ENCODE measurements around the gene OR11A1. TPM values are rescaled to one million over a fixed set of nuclear protein-coding genes. Genes with fewer than 3 reads are reported as not detected.

Gene OR11A1
- polyA plus RNA-seq, 4 donors, result not detected

GRCh38 chr6:29499704-29500103, 42.8 kb upstream of the OR11A1 start:
- Histone ChIP-seq H3K27me3 (ENCODE audit: control insufficient read depth in 3 of 3, insufficient read depth in 3 of 3, low read length in 3 of 3) (peaks cover 0 to 6% (median 0%) of the 10 kb centered on the region in 3 donors), H3K4me3 (ENCODE audit: low read depth in 1 of 3, low read length in 3 of 3) (no peak overlapping the region), H3K4me1 (ENCODE audit: control insufficient read depth in 3 of 3, insufficient read depth in 2 of 3, low read depth in 1 of 3, low read length in 2 of 3) (no peaks in the 10 kb centered on the region), H3K9me3 (ENCODE audit: control insufficient read depth in 2 of 2, insufficient read depth in 1 of 2, low read depth in 1 of 2, low read length in 1 of 2) (no peaks in the 10 kb centered on the region), H3K36me3 (ENCODE audit: control insufficient read depth in 3 of 3, insufficient read depth in 2 of 3, low read depth in 1 of 3, low read length in 3 of 3) (no peaks in the 10 kb centered on the region), H3K27ac (ENCODE audit: low read depth in 1 of 3, low read length in 2 of 3) (no peak overlapping the region)
- 79 to 85% (median 81%) methylated on average over 5 of the region's 5 CpGs for WGBS, 3 donors
- no peak for DNase-seq
- no peak for FAIRE-seq

DNA sequence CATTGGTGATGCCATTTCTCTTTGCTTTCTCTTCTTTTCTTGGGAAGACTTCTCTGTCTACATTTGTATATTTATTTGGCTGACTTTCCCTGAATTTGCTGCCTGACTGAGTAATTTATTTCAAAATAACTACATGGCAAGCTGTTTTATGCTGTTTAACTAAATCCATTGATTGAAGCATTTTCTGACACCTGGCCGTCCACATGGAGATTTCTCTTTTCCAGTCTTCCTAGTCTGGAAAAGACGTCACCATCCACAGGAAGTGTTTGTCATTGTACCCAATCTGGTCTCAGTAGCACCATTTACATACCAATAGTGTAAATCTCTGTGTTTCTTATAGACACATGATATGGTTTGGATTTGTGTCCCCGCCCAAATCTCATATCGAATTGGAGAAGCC, 40.1 kb upstream of the OR11A1 start:
- Histone ChIP-seq H3K27me3 (ENCODE audit: control insufficient read depth in 3 of 3, insufficient read depth in 3 of 3, low read length in 3 of 3) (peaks cover 0 to 6% (median 0%) of the 10 kb centered on the region in 3 donors), H3K27ac (ENCODE audit: low read depth in 1 of 3, low read length in 2 of 3) (no peak overlapping the region), H3K4me3 (ENCODE audit: low read depth in 1 of 3, low read length in 3 of 3) (no peak overlapping the region), H3K4me1 (ENCODE audit: control insufficient read depth in 3 of 3, insufficient read depth in 2 of 3, low read depth in 1 of 3, low read length in 2 of 3) (no peaks in the 10 kb centered on the region), H3K9me3 (ENCODE audit: control insufficient read depth in 2 of 2, insufficient read depth in 1 of 2, low read depth in 1 of 2, low read length in 1 of 2) (no peaks in the 10 kb centered on the region), H3K36me3 (ENCODE audit: control insufficient read depth in 3 of 3, insufficient read depth in 2 of 3, low read depth in 1 of 3, low read length in 3 of 3) (no peaks in the 10 kb centered on the region)
- DNase-seq, result no peak
- FAIRE-seq, result no peak
- WGBS, 3 donors, result 71 to 81% (median 80%) methylated on average over 4 of the region's 4 CpGs

DNA sequence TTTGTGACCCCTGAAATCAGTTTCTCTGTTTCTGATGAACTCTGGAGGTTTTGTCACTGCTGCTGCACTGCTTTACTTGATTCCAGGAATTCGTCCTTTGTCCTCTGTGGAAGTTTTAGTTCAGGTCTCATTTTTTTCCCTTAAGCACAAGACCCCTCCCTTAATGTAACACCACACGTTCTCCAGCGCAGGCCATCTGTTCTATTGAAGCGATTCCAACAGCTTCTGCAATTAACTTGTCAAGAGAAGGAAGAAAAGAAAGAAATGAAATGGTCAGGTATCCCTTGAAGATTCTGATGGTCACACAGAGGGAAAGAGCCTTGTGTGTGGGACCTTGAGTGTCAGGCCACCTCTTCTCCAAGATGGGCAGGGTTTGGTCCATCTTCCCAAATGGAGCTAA, 38.7 kb upstream of the OR11A1 start:
- no peaks in the 10 kb centered on the region for H3K36me3 ChIP-seq (ENCODE audit: control insufficient read depth in 3 of 3, insufficient read depth in 2 of 3, low read depth in 1 of 3, low read length in 3 of 3)
- no peak overlapping the region for H3K4me3 ChIP-seq (ENCODE audit: low read depth in 1 of 3, low read length in 3 of 3)
- H3K27ac ChIP-seq (ENCODE audit: low read depth in 1 of 3, low read length in 2 of 3), result no peak overlapping the region
- DNase-seq (no peak), FAIRE-seq (no peak)
- H3K9me3 ChIP-seq (ENCODE audit: control insufficient read depth in 2 of 2, insufficient read depth in 1 of 2, low read depth in 1 of 2, low read length in 1 of 2), result no peaks in the 10 kb centered on the region
- peaks cover 0 to 6% (median 0%) of the 10 kb centered on the region in 3 donors for H3K27me3 ChIP-seq (ENCODE audit: control insufficient read depth in 3 of 3, insufficient read depth in 3 of 3, low read length in 3 of 3)
- H3K4me1 ChIP-seq (ENCODE audit: control insufficient read depth in 3 of 3, insufficient read depth in 2 of 3, low read depth in 1 of 3, low read length in 2 of 3), result no peaks in the 10 kb centered on the region
- 68 to 72% (median 71%) methylated on average over 4 of the region's 4 CpGs for WGBS, 3 donors

GRCh38 chr6:29494131-29494530, 37.3 kb upstream of the OR11A1 start:
- no peaks in the 10 kb centered on the region for H3K9me3 ChIP-seq (ENCODE audit: control insufficient read depth in 2 of 2, insufficient read depth in 1 of 2, low read depth in 1 of 2, low read length in 1 of 2)
- H3K27me3 ChIP-seq (ENCODE audit: control insufficient read depth in 3 of 3, insufficient read depth in 3 of 3, low read length in 3 of 3), result peaks cover 0 to 4% (median 0%) of the 10 kb centered on the region in 3 donors
- H3K36me3 ChIP-seq (ENCODE audit: control insufficient read depth in 3 of 3, insufficient read depth in 2 of 3, low read depth in 1 of 3, low read length in 3 of 3), result no peaks in the 10 kb centered on the region
- FAIRE-seq, result no peak
- no peak overlapping the region for H3K4me3 ChIP-seq (ENCODE audit: low read depth in 1 of 3, low read length in 3 of 3)
- WGBS, 3 donors, result 55 to 64% (median 55%) methylated on average over 2 of the region's 2 CpGs
- H3K27ac ChIP-seq (ENCODE audit: low read depth in 1 of 3, low read length in 2 of 3), result no peak overlapping the region
- no peaks in the 10 kb centered on the region for H3K4me1 ChIP-seq (ENCODE audit: control insufficient read depth in 3 of 3, insufficient read depth in 2 of 3, low read depth in 1 of 3, low read length in 2 of 3)
- no peak for DNase-seq

- Histone ChIP-seq H3K4me3 (ENCODE audit: low read depth in 1 of 3, low read length in 3 of 3) (no peak overlapping the region), H3K9me3 (ENCODE audit: control insufficient read depth in 2 of 2, insufficient read depth in 1 of 2, low read depth in 1 of 2, low read length in 1 of 2) (no peaks in the 10 kb centered on the region), H3K27ac (ENCODE audit: low read depth in 1 of 3, low read length in 2 of 3) (no peak overlapping the region), H3K27me3 (ENCODE audit: control insufficient read depth in 3 of 3, insufficient read depth in 3 of 3, low read length in 3 of 3) (peaks cover 0 to 4% (median 0%) of the 10 kb centered on the region in 3 donors), H3K4me1 (ENCODE audit: control insufficient read depth in 3 of 3, insufficient read depth in 2 of 3, low read depth in 1 of 3, low read length in 2 of 3) (no peaks in the 10 kb centered on the region), H3K36me3 (ENCODE audit: control insufficient read depth in 3 of 3, insufficient read depth in 2 of 3, low read depth in 1 of 3, low read length in 3 of 3) (no peaks in the 10 kb centered on the region)
- 51 to 78% (median 73%) methylated on average over 2 of the region's 2 CpGs for WGBS, 3 donors
- DNase-seq (no peak), FAIRE-seq (no peak)
Observed at GRCh38 chr6:29493261-29493660, 36.4 kb upstream of the OR11A1 start.

DNA sequence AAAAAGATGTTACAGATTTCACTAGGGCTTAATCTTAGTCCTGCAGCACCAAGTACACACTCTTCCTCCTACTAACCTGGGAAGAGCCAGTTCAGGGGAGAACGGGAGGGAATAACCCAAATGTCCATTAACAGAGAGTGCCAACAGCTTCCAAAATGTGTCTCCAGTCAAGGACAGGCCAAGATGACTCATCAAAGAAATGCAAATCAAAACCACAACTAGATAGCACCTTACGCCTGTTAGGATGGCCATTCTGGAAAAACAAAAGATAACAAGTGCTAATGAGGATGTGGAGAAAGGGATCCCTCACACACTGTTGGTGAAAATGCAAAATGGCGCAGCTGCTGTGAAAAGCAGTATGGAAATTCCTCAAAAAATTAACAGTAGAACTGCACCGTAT, 34.7 kb upstream of the OR11A1 start:
- Histone ChIP-seq H3K4me3 (ENCODE audit: low read depth in 1 of 3, low read length in 3 of 3) (no peak overlapping the region), H3K4me1 (ENCODE audit: control insufficient read depth in 3 of 3, insufficient read depth in 2 of 3, low read depth in 1 of 3, low read length in 2 of 3) (no peaks in the 10 kb centered on the region), H3K9me3 (ENCODE audit: control insufficient read depth in 2 of 2, insufficient read depth in 1 of 2, low read depth in 1 of 2, low read length in 1 of 2) (no peaks in the 10 kb centered on the region), H3K36me3 (ENCODE audit: control insufficient read depth in 3 of 3, insufficient read depth in 2 of 3, low read depth in 1 of 3, low read length in 3 of 3) (no peaks in the 10 kb centered on the region), H3K27me3 (ENCODE audit: control insufficient read depth in 3 of 3, insufficient read depth in 3 of 3, low read length in 3 of 3) (peaks cover 0 to 4% (median 0%) of the 10 kb centered on the region in 3 donors), H3K27ac (ENCODE audit: low read depth in 1 of 3, low read length in 2 of 3) (no peak overlapping the region)
- FAIRE-seq, result no peak
- no peak for DNase-seq
- WGBS, 3 donors, result 62 to 80% (median 74%) methylated on average over 4 of the region's 4 CpGs

- H3K4me3 ChIP-seq (ENCODE audit: low read depth in 1 of 3, low read length in 3 of 3), result no peak overlapping the region
- H3K27ac ChIP-seq (ENCODE audit: low read depth in 1 of 3, low read length in 2 of 3), result no peak overlapping the region
- no peaks in the 10 kb centered on the region for H3K36me3 ChIP-seq (ENCODE audit: control insufficient read depth in 3 of 3, insufficient read depth in 2 of 3, low read depth in 1 of 3, low read length in 3 of 3)
- peaks cover 0 to 2% (median 0%) of the 10 kb centered on the region in 3 donors for H3K27me3 ChIP-seq (ENCODE audit: control insufficient read depth in 3 of 3, insufficient read depth in 3 of 3, low read length in 3 of 3)
- no peaks in the 10 kb centered on the region for H3K9me3 ChIP-seq (ENCODE audit: control insufficient read depth in 2 of 2, insufficient read depth in 1 of 2, low read depth in 1 of 2, low read length in 1 of 2)
- FAIRE-seq (no peak), DNase-seq (no peak)
- WGBS, 3 donors, result 68 to 83% (median 68%) methylated on average over 2 of the region's 2 CpGs
- no peaks in the 10 kb centered on the region for H3K4me1 ChIP-seq (ENCODE audit: control insufficient read depth in 3 of 3, insufficient read depth in 2 of 3, low read depth in 1 of 3, low read length in 2 of 3)
Observed at GRCh38 chr6:29490552-29490951, 33.7 kb upstream of the OR11A1 start.

DNA sequence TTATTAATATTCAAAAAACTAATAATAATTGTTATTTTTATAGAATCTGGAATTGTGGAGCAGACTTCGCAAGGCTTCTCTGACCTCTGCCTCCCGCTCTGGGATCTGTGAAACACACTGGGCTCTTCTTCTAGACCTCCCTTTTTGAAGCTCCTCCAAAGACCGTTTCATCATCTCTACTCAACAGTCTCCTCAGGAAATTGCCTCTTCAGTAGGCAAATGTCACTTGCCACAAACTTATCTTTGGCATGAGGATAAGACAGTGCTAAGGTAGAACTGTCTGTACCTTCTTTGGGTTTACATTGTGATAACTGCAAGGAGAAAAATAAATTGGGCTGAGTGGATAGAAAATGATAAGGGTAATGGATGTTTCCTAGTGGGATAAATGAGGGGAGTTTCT, 33.2 kb upstream of the OR11A1 start:
- H3K9me3 ChIP-seq (ENCODE audit: control insufficient read depth in 2 of 2, insufficient read depth in 1 of 2, low read depth in 1 of 2, low read length in 1 of 2), result no peaks in the 10 kb centered on the region
- H3K4me1 ChIP-seq (ENCODE audit: control insufficient read depth in 3 of 3, insufficient read depth in 2 of 3, low read depth in 1 of 3, low read length in 2 of 3), result no peaks in the 10 kb centered on the region
- no peak overlapping the region for H3K27ac ChIP-seq (ENCODE audit: low read depth in 1 of 3, low read length in 2 of 3)
- no peak for FAIRE-seq
- no peak for DNase-seq
- H3K27me3 ChIP-seq (ENCODE audit: control insufficient read depth in 3 of 3, insufficient read depth in 3 of 3, low read length in 3 of 3), result peaks cover 0 to under 1% (median 0%) of the 10 kb centered on the region in 3 donors
- no peaks in the 10 kb centered on the region for H3K36me3 ChIP-seq (ENCODE audit: control insufficient read depth in 3 of 3, insufficient read depth in 2 of 3, low read depth in 1 of 3, low read length in 3 of 3)
- 75 to 86% (median 82%) methylated on average over 3 of the region's 3 CpGs for WGBS, 3 donors
- H3K4me3 ChIP-seq (ENCODE audit: low read depth in 1 of 3, low read length in 3 of 3), result no peak overlapping the region

DNA sequence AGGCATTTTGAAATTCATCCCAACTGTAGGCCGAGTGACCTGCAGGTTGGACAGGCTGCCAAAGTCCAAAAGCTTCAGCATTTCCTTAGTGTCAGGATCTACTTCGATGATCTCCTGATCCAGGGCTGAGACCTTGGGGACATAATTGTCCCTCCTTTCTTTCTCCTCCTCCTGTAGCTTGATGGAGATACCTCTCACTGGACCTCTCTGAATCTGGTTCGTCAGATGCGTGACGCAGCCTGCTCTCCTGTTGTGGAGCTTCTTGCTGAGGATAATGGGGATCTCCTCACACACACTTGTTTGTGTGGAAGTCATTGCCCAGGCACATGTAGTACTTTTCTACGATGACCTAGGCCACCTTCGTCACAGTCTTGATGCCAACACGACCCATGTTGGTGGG, 32.4 kb upstream of the OR11A1 start:
- FAIRE-seq (no peak), DNase-seq (no peak)
- Histone ChIP-seq H3K9me3 (ENCODE audit: control insufficient read depth in 2 of 2, insufficient read depth in 1 of 2, low read depth in 1 of 2, low read length in 1 of 2) (no peaks in the 10 kb centered on the region), H3K4me1 (ENCODE audit: control insufficient read depth in 3 of 3, insufficient read depth in 2 of 3, low read depth in 1 of 3, low read length in 2 of 3) (no peaks in the 10 kb centered on the region), H3K27ac (ENCODE audit: low read depth in 1 of 3, low read length in 2 of 3) (no peak overlapping the region), H3K4me3 (ENCODE audit: low read depth in 1 of 3, low read length in 3 of 3) (no peak overlapping the region), H3K27me3 (ENCODE audit: control insufficient read depth in 3 of 3, insufficient read depth in 3 of 3, low read length in 3 of 3) (no peaks in the 10 kb centered on the region), H3K36me3 (ENCODE audit: control insufficient read depth in 3 of 3, insufficient read depth in 2 of 3, low read depth in 1 of 3, low read length in 3 of 3) (no peaks in the 10 kb centered on the region)
- 88 to 92% (median 91%) methylated on average over 8 of the region's 8 CpGs for WGBS, 3 donors

Data from small intestine (tissue), 7 donors.